ENCODE data around the gene PURB. TPM values are rescaled to one million over a fixed set of nuclear protein-coding genes. Genes with fewer than 3 reads are reported as not detected.

PURB gene
- total and polyA plus RNA-seq, 9 of the 15 experiments (the other 6 are each of a cell fraction or from before 2014, with no cell fraction given), result 1.6 to 14.1 (median 8.8) TPM

- TF ChIP-seq ZBTB26 (CRISPR knock-in tag; IDR thresholded peaks at IDR 0.05) (no peak), NFIC (IDR thresholded peaks at IDR 0.05) (peak; percentile 78)
Measured at GRCh38 chr7:44884621-44885393, 523 bp downstream of the PURB start (continued).

GRCh38 chr7:44883961-44884620, 1.2 kb downstream of the PURB start:
- BruUV-seq (replicated peaks), result TSS peak; percentile 43
- in situ Hi-C loops (cut with MboI), result no loop called here
- H4K20me1 ChIP-seq (replicated peaks; ENCODE audit: control insufficient read depth, insufficient read depth, low read length), result peaks cover 47% of the 10 kb centered on the region
- H2AFZ ChIP-seq (ENCODE audit: low read depth, low read length), result no peak overlapping the region
- FAIRE-seq (peak; percentile 51), DNase-seq (ENCODE audit: extremely low read depth in 1 of 4, low spot score in 3 of 4) (no peak), ATAC-seq (peak; percentile 1; the same call in 1 of the 3 replicates)
- H3K27me3 ChIP-seq (ENCODE audit: control insufficient read depth in 2 of 2, insufficient read depth in 2 of 2, low read length in 2 of 2), result no peaks in the 10 kb centered on the region
- no peak for TF ChIP-seq NCOA4 (IDR thresholded peaks at IDR 0.05; ENCODE audit: partially characterized antibody)
- 0 out of 4 replicates have a peak, but pooled peaks of 1 of the 2 experiments have one; percentile 13 for TF ChIP-seq SIN3A (IDR thresholded peaks at IDR 0.05; ENCODE audit: borderline replicate concordance in 2 of 2, control insufficient read depth in 1 of 2, low read depth in 2 of 2, low read length in 2 of 2)
- peak; percentile 28; the same call in 1 of the 2 replicates for TF ChIP-seq ZNF431 (CRISPR knock-in tag; IDR thresholded peaks at IDR 0.05)
- TF ChIP-seq, protein P1, sequence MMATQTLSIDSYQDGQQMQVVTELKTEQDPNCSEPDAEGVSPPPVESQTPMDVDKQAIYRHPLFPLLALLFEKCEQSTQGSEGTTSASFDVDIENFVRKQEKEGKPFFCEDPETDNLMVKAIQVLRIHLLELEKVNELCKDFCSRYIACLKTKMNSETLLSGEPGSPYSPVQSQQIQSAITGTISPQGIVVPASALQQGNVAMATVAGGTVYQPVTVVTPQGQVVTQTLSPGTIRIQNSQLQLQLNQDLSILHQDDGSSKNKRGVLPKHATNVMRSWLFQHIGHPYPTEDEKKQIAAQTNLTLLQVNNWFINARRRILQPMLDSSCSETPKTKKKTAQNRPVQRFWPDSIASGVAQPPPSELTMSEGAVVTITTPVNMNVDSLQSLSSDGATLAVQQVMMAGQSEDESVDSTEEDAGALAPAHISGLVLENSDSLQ (IDR thresholded peaks at IDR 0.05), result peak; percentile 12; the same call in 1 of the 2 replicates
- peak; percentile 54; the same call in 1 of the 2 replicates for TF ChIP-seq ZNF395 (CRISPR knock-in tag; IDR thresholded peaks at IDR 0.05)
- 0 out of 2 replicates have a peak, but pooled peaks have one; percentile 7 for TF ChIP-seq DPF2 (IDR thresholded peaks at IDR 0.05)
- no peak for TF ChIP-seq ZNF143 (CRISPR knock-in tag; IDR thresholded peaks at IDR 0.05)
- H3K4me2 ChIP-seq (ENCODE audit: insufficient read depth, low read length), result peak overlapping the region; percentile 88
- no peaks in the 10 kb centered on the region for H3K9me3 ChIP-seq (replicated peaks; ENCODE audit: control insufficient read depth, insufficient read depth, low read depth, low read length)
- intact Hi-C loops (cut with micrococcal nuclease), result loop anchor here (2.0 to 5.0 kb wide), 3 partner anchors 35 to 103 kb away; partner anchors contain the start of gene H2AZ2
- H3K79me2 ChIP-seq (ENCODE audit: control insufficient read depth, insufficient read depth, low read length), result peaks cover 74% of the 10 kb centered on the region
- peak overlapping the region; percentile 78 for H3K4me3 ChIP-seq
- WGBS (ENCODE audit: insufficient coverage, low coverage, missing lambda C conversion rate), result 4% methylated on average over 24 of the region's 24 CpGs
- H3K36me3 ChIP-seq (ENCODE audit: control insufficient read depth, insufficient read depth, low read length), result peaks cover 49% of the 10 kb centered on the region
- H3K9me1 ChIP-seq (ENCODE audit: control insufficient read depth, insufficient read depth, low read length), result no peaks in the 10 kb centered on the region
- ChIA-PET POLR2A (interaction anchor here (0.6 to 3.6 kb wide), 9 partner anchors 9 to 318 kb away, joined by 3 to 43 read pairs (median 5); partner anchors contain the start of genes H2AZ2 and OGDH), CTCF (ENCODE audit: low intra/inter-chr PET ratio) (no interaction called here)
- peak overlapping the region; percentile 89 to 99 for H3K9ac ChIP-seq (ENCODE audit: insufficient read depth in 1 of 2, low read depth in 2 of 2, low read length in 2 of 2)
- peak overlapping the region; percentile 96 for H3K27ac ChIP-seq (ENCODE audit: extremely low read depth, low read depth, low read length)
- H3K4me1 ChIP-seq (replicated peaks in 1 of 2; ENCODE audit: control insufficient read depth in 2 of 2, insufficient read depth in 2 of 2, low read length in 2 of 2), result peaks cover 16 to 41% of the 10 kb centered on the region in 2 experiments

Measured in K562 (cell line).